ENCODE results near the gene FARP1.

DNA sequence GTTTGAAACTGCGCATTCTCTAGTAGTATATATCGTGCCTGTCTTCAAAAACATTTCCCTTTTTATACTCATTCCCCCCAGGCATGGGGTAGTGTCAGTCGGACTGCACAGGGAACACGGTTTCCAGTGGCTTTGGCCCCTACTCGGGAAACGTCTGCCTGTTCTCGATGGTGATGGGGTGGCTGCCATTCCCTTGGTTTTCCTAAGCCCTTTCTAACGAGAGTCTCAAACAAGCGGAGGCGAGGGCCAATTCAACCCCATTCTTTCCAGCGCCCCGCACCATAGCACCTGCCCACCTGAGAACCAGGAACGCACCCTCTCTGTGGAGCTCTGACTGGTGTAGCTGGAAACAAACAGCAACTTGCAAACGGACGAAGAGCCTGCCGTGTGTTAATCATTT is 306.4 kb downstream of the FARP1 start:
- TF ChIP-seq, protein P1, sequence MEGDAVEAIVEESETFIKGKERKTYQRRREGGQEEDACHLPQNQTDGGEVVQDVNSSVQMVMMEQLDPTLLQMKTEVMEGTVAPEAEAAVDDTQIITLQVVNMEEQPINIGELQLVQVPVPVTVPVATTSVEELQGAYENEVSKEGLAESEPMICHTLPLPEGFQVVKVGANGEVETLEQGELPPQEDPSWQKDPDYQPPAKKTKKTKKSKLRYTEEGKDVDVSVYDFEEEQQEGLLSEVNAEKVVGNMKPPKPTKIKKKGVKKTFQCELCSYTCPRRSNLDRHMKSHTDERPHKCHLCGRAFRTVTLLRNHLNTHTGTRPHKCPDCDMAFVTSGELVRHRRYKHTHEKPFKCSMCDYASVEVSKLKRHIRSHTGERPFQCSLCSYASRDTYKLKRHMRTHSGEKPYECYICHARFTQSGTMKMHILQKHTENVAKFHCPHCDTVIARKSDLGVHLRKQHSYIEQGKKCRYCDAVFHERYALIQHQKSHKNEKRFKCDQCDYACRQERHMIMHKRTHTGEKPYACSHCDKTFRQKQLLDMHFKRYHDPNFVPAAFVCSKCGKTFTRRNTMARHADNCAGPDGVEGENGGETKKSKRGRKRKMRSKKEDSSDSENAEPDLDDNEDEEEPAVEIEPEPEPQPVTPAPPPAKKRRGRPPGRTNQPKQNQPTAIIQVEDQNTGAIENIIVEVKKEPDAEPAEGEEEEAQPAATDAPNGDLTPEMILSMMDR (IDR thresholded peaks at IDR 0.05) = no peak
- TF ChIP-seq POLR2AphosphoS5 (IDR thresholded peaks at IDR 0.05; ENCODE audit: low read depth, low read length) = no peak
- no peak for TF ChIP-seq MEF2A (IDR thresholded peaks at IDR 0.05; ENCODE audit: borderline replicate concordance, low read depth)
- no peak for TF ChIP-seq RAD21 (IDR thresholded peaks at IDR 0.05; ENCODE audit: low read length)
- TF ChIP-seq MXI1 (IDR thresholded peaks at IDR 0.05; ENCODE audit: low read depth, low read length) = no peak
- no peak for TF ChIP-seq NFIC (IDR thresholded peaks at IDR 0.05; ENCODE audit: borderline replicate concordance)
- no peak for TF ChIP-seq EP300 (IDR thresholded peaks at IDR 0.05; ENCODE audit: borderline replicate concordance in 1 of 2, low read depth in 1 of 2, low read length in 1 of 2)
- TF ChIP-seq, protein P2, sequence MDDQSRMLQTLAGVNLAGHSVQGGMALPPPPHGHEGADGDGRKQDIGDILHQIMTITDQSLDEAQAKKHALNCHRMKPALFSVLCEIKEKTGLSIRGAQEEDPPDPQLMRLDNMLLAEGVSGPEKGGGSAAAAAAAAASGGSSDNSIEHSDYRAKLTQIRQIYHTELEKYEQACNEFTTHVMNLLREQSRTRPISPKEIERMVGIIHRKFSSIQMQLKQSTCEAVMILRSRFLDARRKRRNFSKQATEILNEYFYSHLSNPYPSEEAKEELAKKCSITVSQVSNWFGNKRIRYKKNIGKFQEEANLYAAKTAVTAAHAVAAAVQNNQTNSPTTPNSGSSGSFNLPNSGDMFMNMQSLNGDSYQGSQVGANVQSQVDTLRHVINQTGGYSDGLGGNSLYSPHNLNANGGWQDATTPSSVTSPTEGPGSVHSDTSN (IDR thresholded peaks at IDR 0.05) = no peak
- no peak for TF ChIP-seq JUND (IDR thresholded peaks at IDR 0.05)
- TF ChIP-seq NRF1 (IDR thresholded peaks at IDR 0.05; ENCODE audit: low read depth, low read length) = no peak
